ENCODE results near the gene PEF1.

The PEF1 gene

GRCh38 chr1:31627930-31628559 is 16.6 kb downstream of the PEF1 start:
- DNase-seq: no peak

- no peak for DNase-seq
Measured at GRCh38 chr1:31627301-31627929, 17.3 kb downstream of the PEF1 start.

GRCh38 chr1:31626223-31627207 is 18.2 kb downstream of the PEF1 start:
- no peak for DNase-seq

- DNase-seq: peak; percentile 46
Measured at GRCh38 chr1:31625561-31626222, 19.0 kb downstream of the PEF1 start.

- DNase-seq: no peak
Measured at GRCh38 chr1:31624731-31625514, 19.8 kb downstream of the PEF1 start.

GRCh38 chr1:31624309-31624708 is 20.4 kb downstream of the PEF1 start:
- DNase-seq: no peak

- no peak for DNase-seq
Measured at GRCh38 chr1:31623365-31623764, 21.3 kb downstream of the PEF1 start.

GRCh38 chr1:31621847-31622730 is 22.6 kb downstream of the PEF1 start:
- DNase-seq: no peak

- no peak for DNase-seq
Measured at GRCh38 chr1:31621498-31621820, 23.2 kb downstream of the PEF1 start.

- no peak for DNase-seq
Measured at GRCh38 chr1:31620631-31621497, 23.8 kb downstream of the PEF1 start.

GRCh38 chr1:31618916-31619846 is 25.5 kb downstream of the PEF1 start:
- DNase-seq: no peak

- peak; percentile 29 for DNase-seq
Measured at GRCh38 chr1:31617916-31618746, 26.5 kb downstream of the PEF1 start.

GRCh38 chr1:31617218-31617915 is 27.3 kb downstream of the PEF1 start, which contains the start of gene HCRTR1:
Gene HCRTR1, plus strand, starts transcription at chr1:31617689. Its CDS starts 1,504 bp downstream, at chr1:31619193.
- DNase-seq: no peak

- DNase-seq: no peak
Measured at GRCh38 chr1:31615939-31616338, 28.7 kb downstream of the PEF1 start.

- DNase-seq: no peak
Measured at GRCh38 chr1:31615414-31615813, 29.3 kb downstream of the PEF1 start.

- DNase-seq: no peak
Measured at GRCh38 chr1:31614414-31615005, 30.2 kb downstream of the PEF1 start.

All from fibroblast of skin of back (primary cell).